K562 (cell line): ENCODE results near the gene CLCN6. TPM values are rescaled to one million over a fixed set of nuclear protein-coding genes. Genes with fewer than 3 reads are reported as not detected.

ENCODE experiments used
- CBX3 ChIP-seq, 2 experiments: IDR thresholded peaks; 1 replicate in 1 of 2; 2 replicates in 1 of 2; pipeline ENCODE4 v1.6.1; 2012; ENCODE audit warnings: inconsistent platforms in 2 of 2, low read length in 2 of 2, borderline replicate concordance in 1 of 2, control low read depth in 1 of 2
- FOXK1 ChIP-seq: sonication (generic); formaldehyde crosslinking; IDR thresholded peaks from 2 replicates; pipeline ENCODE4 v1.8.0; 2022; ENCODE audit warnings: missing genetic modification reagents, mild to moderate bottlenecking, borderline replicate concordance
- KDM2B ChIP-seq: fragments of 250-450 bp; sonication (Bioruptor Pico); IDR thresholded peaks from 2 replicates; pipeline ENCODE4 v1.8.0; 2021; ENCODE audit warnings: mild to moderate bottlenecking, moderate library complexity
- MYBL2 ChIP-seq, 2 experiments: fragments of 450-650 bp in 1 of 2; sonication (generic) in 1 of 2; formaldehyde crosslinking in 1 of 2; IDR thresholded peaks; 2 replicates each; pipeline versions ENCODE4 v1.6.1 to v1.8.1; 2017 to 2022; ENCODE audit warnings: borderline replicate concordance in 1 of 2, inconsistent platforms in 1 of 2, low read depth in 1 of 2, mild to moderate bottlenecking in 1 of 2, missing genetic modification reagents in 1 of 2, moderate library complexity in 1 of 2
- NCOA4 ChIP-seq: fragments of 450-650 bp; IDR thresholded peaks from 2 replicates; pipeline ENCODE4 v1.6.1; 2018; ENCODE audit warnings: mild to moderate bottlenecking; ENCODE audit not compliant: partially characterized antibody
- PHB ChIP-seq: fragments of 250-450 bp; sonication (Bioruptor Pico); IDR thresholded peaks from 2 replicates; pipeline ENCODE4 v1.5.0; 2021
- PHF8 ChIP-seq: fragments of 200-600 bp; sonication (generic); IDR thresholded peaks from 2 replicates; pipeline ENCODE4 v1.6.1; 2012; ENCODE audit warnings: mixed run types, mild to moderate bottlenecking, inconsistent platforms, low read length, moderate library complexity, borderline replicate concordance
- PML ChIP-seq: IDR thresholded peaks from 2 replicates; pipeline ENCODE4 v1.6.1; 2012; ENCODE audit warnings: low read length, inconsistent platforms
- PURB ChIP-seq: sonication (generic); formaldehyde crosslinking; IDR thresholded peaks from 2 replicates; pipeline ENCODE4 v1.9.0; 2021; ENCODE audit warnings: low read depth, mild to moderate bottlenecking, missing genetic modification reagents
- RBBP5 ChIP-seq: fragments of 200-600 bp; sonication (generic); IDR thresholded peaks from 2 replicates; pipeline ENCODE4 v1.6.1; 2012; ENCODE audit warnings: borderline replicate concordance, mild to moderate bottlenecking, low read length, control low read depth, inconsistent platforms; ENCODE audit not compliant: insufficient read depth, poor library complexity, severe bottlenecking
- SMAD3 ChIP-seq: fragments of 450-650 bp; formaldehyde crosslinking; conservative IDR thresholded peaks from 2 replicates; pipeline ENCODE4 v1.4.0; 2020; ENCODE audit warnings: mild to moderate bottlenecking
- ZNF324 ChIP-seq: fragments of 250-450 bp; sonication (Bioruptor Pico); IDR thresholded peaks from 2 replicates; pipeline ENCODE4 v1.4.0; 2020; ENCODE audit warnings: mild to moderate bottlenecking
- ZNF41 ChIP-seq: fragments of 250-450 bp; sonication (Bioruptor Pico); conservative IDR thresholded peaks from 2 replicates; pipeline ENCODE4 v1.4.0; 2020; ENCODE audit warnings: mild to moderate bottlenecking
- polyA plus RNA-seq, 8 experiments: library from polyadenylated mRNA; depleted of rRNA in 4 of 8; stranded (reverse) in 5 of 8; unstranded in 3 of 8; fragments of >200 nt; fragmentation: Nextera tagmentation in 2 of 8; fragmentation: Illumina TruSeq in 1 of 8; extraction: Ambion mirVana in 2 of 8; extraction: Trizol in 1 of 8; gene quantifications; 2 replicates each; pipeline versions ENCODE4 v1.2.1 to v1.2.3, GENCODE V29; 2011 to 2014; ENCODE audit warnings: inconsistent platforms in 1 of 8, missing spikeins in 1 of 8
- total RNA-seq, 7 experiments: library from RNA; depleted of rRNA in 6 of 7; stranded (reverse); fragments of >200 nt in 6 of 7; fragmentation: Illumina TruSeq in 2 of 7; extraction: Trizol in 2 of 7; gene quantifications; 2 replicates each; pipeline versions ENCODE4 v1.2.1 to v1.2.3, GENCODE V29; 2011 to 2021; ENCODE audit warnings: low replicate concordance in 1 of 7
- TF ChIP-seq, protein P1 (sequence below): sonication (generic); formaldehyde crosslinking; IDR thresholded peaks from 2 replicates; pipeline ENCODE4 v1.8.1; 2023; ENCODE audit warnings: mild to moderate bottlenecking, missing genetic modification reagents
- TF ChIP-seq, protein P2 (sequence below): sonication (generic); formaldehyde crosslinking; IDR thresholded peaks from 2 replicates; pipeline ENCODE4 v1.8.0; 2022; ENCODE audit warnings: mild to moderate bottlenecking, missing genetic modification reagents, borderline replicate concordance
- TF ChIP-seq, protein P3 (sequence below): sonication (generic); formaldehyde crosslinking; IDR thresholded peaks from 2 replicates; pipeline ENCODE4 v1.8.0; 2022; ENCODE audit warnings: mild to moderate bottlenecking, missing genetic modification reagents

CLCN6 gene
- total and polyA plus RNA-seq, 9 of the 15 experiments (the other 6 are each of a cell fraction or from before 2014, with no cell fraction given): 2.0 to 21.8 (median 13.6) TPM

DNA sequence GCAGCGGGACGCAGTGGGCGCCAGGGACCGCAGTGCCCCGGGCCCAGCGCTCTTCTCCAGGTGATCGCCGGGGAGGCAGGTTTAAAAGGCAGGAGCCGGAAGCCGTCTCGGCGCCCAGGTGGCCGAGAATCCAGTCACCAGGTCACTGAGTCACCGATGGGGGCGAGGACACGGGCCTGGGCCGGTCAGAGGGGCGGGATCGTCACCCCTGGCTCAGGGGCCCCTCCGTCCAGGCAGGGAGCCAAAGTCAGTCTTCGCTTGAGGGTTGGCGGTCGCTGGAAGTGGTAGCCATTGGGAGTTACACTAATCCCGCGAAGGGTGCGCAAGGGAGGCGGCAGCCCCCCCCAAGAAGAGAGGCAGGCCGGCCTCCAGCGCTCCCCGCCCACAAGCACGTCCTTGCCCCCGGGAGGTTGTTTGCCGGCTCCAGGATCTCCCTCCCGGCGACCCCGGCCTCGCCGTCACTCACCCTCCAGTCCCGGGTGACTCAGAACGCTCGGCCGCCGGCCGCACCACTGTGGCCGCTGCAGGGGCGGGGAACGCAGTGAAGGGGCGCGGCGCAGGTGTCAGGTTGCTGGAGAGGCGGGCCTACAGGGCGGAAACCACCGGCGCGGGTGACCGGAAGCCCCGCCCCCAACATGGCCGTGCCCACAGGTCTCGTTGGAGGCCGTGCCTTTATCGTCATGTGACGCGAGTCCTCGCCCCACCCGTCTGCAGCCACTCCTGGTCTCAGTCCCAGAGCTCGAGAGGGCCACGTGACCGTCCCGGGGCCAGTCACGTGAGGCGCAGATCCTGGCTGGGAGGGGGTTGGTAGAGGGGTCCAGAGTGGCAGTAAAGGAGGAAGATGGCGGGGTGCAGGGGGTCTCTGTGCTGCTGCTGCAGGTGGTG is at the start of gene CLCN6, which contains the start of gene MTHFR (continued):
- TF ChIP-seq RBBP5 (peak; percentile 46), PHF8 (peak; percentile 82; the same call in 1 of the 2 replicates), ZNF41 (no peak), PHB (CRISPR knock-in tag) (0 out of 2 replicates have a peak, but pooled peaks have one; percentile 5), KDM2B (CRISPR knock-in tag) (no peak), PML (peak; percentile 66), ZNF324 (CRISPR knock-in tag) (no peak), CBX3 (IDR thresholded peaks at IDR 0.05; ENCODE audit: borderline replicate concordance in 1 of 2, low read length in 2 of 2) (no peak), NCOA4 (no peak), PURB (CRISPR knock-in tag) (no peak), MYBL2 (IDR thresholded peaks at IDR 0.05; ENCODE audit: low read depth) (no peak), MYBL2 (CRISPR knock-in tag; IDR thresholded peaks at IDR 0.05; ENCODE audit: borderline replicate concordance) (no peak), SMAD3 (CRISPR knock-in tag) (no peak), FOXK1 (peak; percentile 86; the same call in 1 of the 2 replicates)
- TF ChIP-seq, protein P1, sequence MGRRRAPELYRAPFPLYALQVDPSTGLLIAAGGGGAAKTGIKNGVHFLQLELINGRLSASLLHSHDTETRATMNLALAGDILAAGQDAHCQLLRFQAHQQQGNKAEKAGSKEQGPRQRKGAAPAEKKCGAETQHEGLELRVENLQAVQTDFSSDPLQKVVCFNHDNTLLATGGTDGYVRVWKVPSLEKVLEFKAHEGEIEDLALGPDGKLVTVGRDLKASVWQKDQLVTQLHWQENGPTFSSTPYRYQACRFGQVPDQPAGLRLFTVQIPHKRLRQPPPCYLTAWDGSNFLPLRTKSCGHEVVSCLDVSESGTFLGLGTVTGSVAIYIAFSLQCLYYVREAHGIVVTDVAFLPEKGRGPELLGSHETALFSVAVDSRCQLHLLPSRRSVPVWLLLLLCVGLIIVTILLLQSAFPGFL (CRISPR knock-in tag): no peak
- TF ChIP-seq, protein P2, sequence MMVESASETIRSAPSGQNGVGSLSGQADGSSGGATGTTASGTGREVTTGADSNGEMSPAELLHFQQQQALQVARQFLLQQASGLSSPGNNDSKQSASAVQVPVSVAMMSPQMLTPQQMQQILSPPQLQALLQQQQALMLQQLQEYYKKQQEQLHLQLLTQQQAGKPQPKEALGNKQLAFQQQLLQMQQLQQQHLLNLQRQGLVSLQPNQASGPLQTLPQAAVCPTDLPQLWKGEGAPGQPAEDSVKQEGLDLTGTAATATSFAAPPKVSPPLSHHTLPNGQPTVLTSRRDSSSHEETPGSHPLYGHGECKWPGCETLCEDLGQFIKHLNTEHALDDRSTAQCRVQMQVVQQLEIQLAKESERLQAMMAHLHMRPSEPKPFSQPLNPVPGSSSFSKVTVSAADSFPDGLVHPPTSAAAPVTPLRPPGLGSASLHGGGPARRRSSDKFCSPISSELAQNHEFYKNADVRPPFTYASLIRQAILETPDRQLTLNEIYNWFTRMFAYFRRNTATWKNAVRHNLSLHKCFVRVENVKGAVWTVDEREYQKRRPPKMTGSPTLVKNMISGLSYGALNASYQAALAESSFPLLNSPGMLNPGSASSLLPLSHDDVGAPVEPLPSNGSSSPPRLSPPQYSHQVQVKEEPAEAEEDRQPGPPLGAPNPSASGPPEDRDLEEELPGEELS (CRISPR knock-in tag): peak; percentile 86; the same call in 1 of the 2 replicates
- TF ChIP-seq, protein P3, sequence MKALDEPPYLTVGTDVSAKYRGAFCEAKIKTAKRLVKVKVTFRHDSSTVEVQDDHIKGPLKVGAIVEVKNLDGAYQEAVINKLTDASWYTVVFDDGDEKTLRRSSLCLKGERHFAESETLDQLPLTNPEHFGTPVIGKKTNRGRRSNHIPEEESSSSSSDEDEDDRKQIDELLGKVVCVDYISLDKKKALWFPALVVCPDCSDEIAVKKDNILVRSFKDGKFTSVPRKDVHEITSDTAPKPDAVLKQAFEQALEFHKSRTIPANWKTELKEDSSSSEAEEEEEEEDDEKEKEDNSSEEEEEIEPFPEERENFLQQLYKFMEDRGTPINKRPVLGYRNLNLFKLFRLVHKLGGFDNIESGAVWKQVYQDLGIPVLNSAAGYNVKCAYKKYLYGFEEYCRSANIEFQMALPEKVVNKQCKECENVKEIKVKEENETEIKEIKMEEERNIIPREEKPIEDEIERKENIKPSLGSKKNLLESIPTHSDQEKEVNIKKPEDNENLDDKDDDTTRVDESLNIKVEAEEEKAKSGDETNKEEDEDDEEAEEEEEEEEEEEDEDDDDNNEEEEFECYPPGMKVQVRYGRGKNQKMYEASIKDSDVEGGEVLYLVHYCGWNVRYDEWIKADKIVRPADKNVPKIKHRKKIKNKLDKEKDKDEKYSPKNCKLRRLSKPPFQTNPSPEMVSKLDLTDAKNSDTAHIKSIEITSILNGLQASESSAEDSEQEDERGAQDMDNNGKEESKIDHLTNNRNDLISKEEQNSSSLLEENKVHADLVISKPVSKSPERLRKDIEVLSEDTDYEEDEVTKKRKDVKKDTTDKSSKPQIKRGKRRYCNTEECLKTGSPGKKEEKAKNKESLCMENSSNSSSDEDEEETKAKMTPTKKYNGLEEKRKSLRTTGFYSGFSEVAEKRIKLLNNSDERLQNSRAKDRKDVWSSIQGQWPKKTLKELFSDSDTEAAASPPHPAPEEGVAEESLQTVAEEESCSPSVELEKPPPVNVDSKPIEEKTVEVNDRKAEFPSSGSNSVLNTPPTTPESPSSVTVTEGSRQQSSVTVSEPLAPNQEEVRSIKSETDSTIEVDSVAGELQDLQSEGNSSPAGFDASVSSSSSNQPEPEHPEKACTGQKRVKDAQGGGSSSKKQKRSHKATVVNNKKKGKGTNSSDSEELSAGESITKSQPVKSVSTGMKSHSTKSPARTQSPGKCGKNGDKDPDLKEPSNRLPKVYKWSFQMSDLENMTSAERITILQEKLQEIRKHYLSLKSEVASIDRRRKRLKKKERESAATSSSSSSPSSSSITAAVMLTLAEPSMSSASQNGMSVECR (CRISPR knock-in tag): peak; percentile 99
